Tibial artery (tissue), 4 donors: ENCODE measurements around the gene ZNF524.

Source experiments
- DNase-seq, 2 donors: peaks; one replicate each; pipeline ENCODE4 v3.0.0-alpha.2; 2019
- H3K27ac ChIP-seq, 2 donors: fragments of 200-600 bp; sonication (generic) in 1 of 2; 1 replicate in 1 of 2; 2 replicates in 1 of 2; pipeline ENCODE4 v1.5.1; 2018 to 2019; ENCODE audit warnings: mild to moderate bottlenecking in 1 of 2
- H3K27me3 ChIP-seq, 2 donors: fragments of 200-600 bp; sonication (generic) in 1 of 2; one replicate each; pipeline versions ENCODE4 v1.5.1 to v1.6.0; 2016 to 2019
- H3K36me3 ChIP-seq, 3 donors: fragments of 200-600 bp; sonication (generic) in 2 of 3; one replicate each; pipeline ENCODE4 v1.5.1; 2016 to 2019; ENCODE audit warnings: mild to moderate bottlenecking in 2 of 3
- H3K4me1 ChIP-seq, 4 donors: fragments of 200-600 bp; sonication (generic) in 2 of 4; 1 replicate in 3 of 4; 2 replicates in 1 of 4; pipeline ENCODE4 v1.5.1; 2016 to 2019
- H3K4me3 ChIP-seq, 2 donors: fragments of 200-600 bp; sonication (generic) in 1 of 2; 1 replicate in 1 of 2; 2 replicates in 1 of 2; pipeline ENCODE4 v1.5.1; 2018 to 2019; ENCODE audit warnings: mild to moderate bottlenecking in 2 of 2
- H3K9me3 ChIP-seq, 3 donors: fragments of 200-600 bp; sonication (generic) in 1 of 3; one replicate each; pipeline ENCODE4 v1.5.1; 2016 to 2019
- intact Hi-C: fragments of 100-400 bp; cut with DNase I; formaldehyde crosslinking; loops from one replicate; pipeline ENCODE4 v1.15.0; 2023; ENCODE audit warnings: low total_unique reads
- TF ChIP-seq, protein P1 (sequence below), 2 experiments: fragments of 200-600 bp in 1 of 2; fragments of 450-650 bp in 1 of 2; IDR thresholded peaks; one replicate each; pipeline ENCODE4 v1.5.1; 2017 to 2019; ENCODE audit warnings: antibody characterized with exemption in 2 of 2, mild to moderate bottlenecking in 1 of 2, moderate library complexity in 1 of 2

Gene ZNF524

DNA sequence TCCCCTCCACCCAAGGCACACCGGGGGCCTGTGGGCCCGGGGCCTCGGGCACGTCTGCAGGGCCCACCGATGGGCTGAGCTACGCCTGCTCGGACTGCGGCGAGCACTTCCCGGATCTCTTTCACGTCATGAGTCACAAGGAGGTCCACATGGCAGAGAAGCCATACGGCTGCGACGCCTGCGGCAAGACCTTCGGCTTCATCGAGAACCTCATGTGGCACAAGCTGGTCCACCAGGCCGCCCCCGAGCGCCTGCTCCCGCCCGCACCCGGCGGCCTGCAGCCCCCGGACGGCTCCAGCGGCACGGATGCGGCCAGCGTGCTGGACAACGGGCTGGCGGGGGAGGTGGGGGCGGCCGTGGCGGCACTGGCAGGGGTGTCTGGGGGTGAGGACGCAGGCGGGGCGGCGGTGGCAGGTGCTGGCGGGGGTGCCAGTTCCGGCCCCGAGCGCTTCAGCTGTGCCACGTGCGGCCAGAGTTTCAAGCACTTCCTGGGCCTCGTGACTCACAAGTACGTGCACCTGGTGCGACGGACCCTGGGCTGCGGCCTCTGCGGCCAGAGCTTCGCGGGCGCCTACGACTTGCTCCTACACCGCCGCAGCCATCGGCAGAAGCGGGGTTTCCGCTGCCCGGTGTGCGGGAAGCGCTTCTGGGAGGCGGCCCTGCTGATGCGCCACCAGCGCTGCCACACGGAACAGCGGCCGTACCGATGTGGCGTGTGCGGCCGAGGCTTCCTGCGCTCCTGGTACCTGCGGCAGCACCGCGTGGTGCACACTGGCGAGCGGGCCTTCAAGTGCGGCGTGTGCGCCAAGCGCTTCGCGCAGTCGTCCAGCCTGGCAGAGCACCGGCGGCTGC is 15.7 kb downstream of the ZNF524 start:
- intact Hi-C loops: no loop called here
- no peak for DNase-seq
- H3K27ac ChIP-seq: no peak overlapping the region
- peaks cover 26 to 63% (median 40%) of the 10 kb centered on the region in 3 donors for H3K36me3 ChIP-seq
- H3K4me1 ChIP-seq: peaks cover 0 to 11% (median 3%) of the 10 kb centered on the region in 4 donors
- H3K4me3 ChIP-seq: no peak overlapping the region
- H3K9me3 ChIP-seq: no peaks in the 10 kb centered on the region
- H3K27me3 ChIP-seq: no peaks in the 10 kb centered on the region
- TF ChIP-seq, protein P1, sequence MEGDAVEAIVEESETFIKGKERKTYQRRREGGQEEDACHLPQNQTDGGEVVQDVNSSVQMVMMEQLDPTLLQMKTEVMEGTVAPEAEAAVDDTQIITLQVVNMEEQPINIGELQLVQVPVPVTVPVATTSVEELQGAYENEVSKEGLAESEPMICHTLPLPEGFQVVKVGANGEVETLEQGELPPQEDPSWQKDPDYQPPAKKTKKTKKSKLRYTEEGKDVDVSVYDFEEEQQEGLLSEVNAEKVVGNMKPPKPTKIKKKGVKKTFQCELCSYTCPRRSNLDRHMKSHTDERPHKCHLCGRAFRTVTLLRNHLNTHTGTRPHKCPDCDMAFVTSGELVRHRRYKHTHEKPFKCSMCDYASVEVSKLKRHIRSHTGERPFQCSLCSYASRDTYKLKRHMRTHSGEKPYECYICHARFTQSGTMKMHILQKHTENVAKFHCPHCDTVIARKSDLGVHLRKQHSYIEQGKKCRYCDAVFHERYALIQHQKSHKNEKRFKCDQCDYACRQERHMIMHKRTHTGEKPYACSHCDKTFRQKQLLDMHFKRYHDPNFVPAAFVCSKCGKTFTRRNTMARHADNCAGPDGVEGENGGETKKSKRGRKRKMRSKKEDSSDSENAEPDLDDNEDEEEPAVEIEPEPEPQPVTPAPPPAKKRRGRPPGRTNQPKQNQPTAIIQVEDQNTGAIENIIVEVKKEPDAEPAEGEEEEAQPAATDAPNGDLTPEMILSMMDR (IDR thresholded peaks at IDR 0.05): no peak

DNA sequence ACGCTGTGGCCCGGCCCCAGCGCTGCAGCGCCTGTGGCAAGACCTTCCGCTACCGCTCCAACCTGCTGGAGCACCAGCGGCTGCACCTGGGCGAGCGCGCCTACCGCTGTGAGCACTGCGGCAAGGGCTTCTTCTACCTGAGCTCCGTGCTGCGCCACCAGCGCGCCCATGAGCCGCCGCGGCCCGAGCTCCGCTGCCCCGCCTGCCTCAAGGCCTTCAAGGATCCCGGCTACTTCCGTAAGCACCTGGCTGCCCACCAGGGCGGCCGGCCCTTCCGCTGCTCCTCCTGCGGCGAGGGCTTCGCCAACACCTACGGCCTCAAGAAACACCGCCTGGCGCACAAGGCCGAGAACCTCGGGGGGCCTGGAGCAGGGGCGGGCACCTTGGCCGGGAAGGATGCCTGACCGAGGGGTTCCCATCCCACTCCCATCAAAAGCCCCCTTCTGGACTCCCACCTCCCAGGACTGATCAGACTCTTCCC is 16.3 kb downstream of the ZNF524 start:
- peaks cover 26 to 64% (median 43%) of the 10 kb centered on the region in 3 donors for H3K36me3 ChIP-seq
- H3K27me3 ChIP-seq: no peaks in the 10 kb centered on the region
- no peak for DNase-seq
- no peak overlapping the region for H3K27ac ChIP-seq
- H3K9me3 ChIP-seq: no peaks in the 10 kb centered on the region
- TF ChIP-seq, protein P1 (IDR thresholded peaks at IDR 0.05): no peak
- intact Hi-C loops: no loop called here
- H3K4me3 ChIP-seq: no peak overlapping the region
- peaks cover 0 to 5% (median 2%) of the 10 kb centered on the region in 4 donors for H3K4me1 ChIP-seq

DNA sequence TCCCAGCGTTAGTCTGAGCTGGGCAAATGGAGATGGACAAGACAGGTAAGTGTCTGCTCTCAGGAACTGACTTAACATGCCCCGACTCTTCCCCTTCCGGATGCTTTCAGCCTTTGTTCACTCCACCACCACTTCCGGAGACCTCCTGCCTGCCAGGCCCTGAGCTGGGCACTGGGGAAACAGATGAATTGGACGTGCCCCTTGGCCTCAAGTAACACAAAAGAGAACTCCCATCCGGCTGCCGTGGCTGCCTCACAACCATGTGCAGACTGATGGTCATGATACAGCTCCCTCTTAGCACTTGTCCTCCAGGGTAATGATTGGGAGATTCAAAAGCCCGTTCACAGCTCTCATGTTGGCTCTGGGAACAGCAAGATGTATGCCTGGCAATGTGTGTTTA is 17.3 kb downstream of the ZNF524 start:
- no peaks in the 10 kb centered on the region for H3K9me3 ChIP-seq
- H3K4me1 ChIP-seq: no peaks in the 10 kb centered on the region
- no peaks in the 10 kb centered on the region for H3K27me3 ChIP-seq
- intact Hi-C loops: no loop called here
- DNase-seq: no peak
- TF ChIP-seq, protein P1 (IDR thresholded peaks at IDR 0.05): no peak
- H3K4me3 ChIP-seq: no peak overlapping the region
- H3K36me3 ChIP-seq: peaks cover 32 to 69% (median 50%) of the 10 kb centered on the region in 3 donors
- no peak overlapping the region for H3K27ac ChIP-seq

DNA sequence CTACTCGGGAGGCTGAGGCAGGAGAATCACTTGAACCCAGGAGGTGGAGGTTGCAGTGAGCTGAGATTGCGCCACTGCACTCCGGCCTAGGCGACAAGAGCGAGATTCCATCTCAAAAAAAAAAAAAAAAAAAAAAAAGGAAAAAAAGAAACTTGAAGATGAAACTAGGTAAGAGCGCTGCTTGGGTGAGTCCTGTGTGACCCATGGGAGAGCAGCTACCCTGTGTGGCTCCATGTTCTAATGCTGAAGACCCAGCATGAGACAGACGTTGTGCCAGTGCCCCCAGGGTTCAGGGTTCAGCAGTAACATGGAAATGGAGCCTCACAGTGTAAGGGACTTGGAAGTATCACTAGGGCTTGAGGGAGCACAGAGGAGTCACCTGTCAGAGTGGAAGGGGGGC is 18.3 kb downstream of the ZNF524 start:
- no peak for DNase-seq
- TF ChIP-seq, protein P1 (IDR thresholded peaks at IDR 0.05): no peak
- intact Hi-C loops: no loop called here
- Histone ChIP-seq H3K27me3 (no peaks in the 10 kb centered on the region), H3K4me1 (peaks cover 0 to under 1% (median under 1%) of the 10 kb centered on the region in 4 donors), H3K4me3 (no peak overlapping the region), H3K9me3 (no peaks in the 10 kb centered on the region), H3K36me3 (peaks cover 32 to 69% (median 50%) of the 10 kb centered on the region in 3 donors), H3K27ac (no peak overlapping the region)

DNA sequence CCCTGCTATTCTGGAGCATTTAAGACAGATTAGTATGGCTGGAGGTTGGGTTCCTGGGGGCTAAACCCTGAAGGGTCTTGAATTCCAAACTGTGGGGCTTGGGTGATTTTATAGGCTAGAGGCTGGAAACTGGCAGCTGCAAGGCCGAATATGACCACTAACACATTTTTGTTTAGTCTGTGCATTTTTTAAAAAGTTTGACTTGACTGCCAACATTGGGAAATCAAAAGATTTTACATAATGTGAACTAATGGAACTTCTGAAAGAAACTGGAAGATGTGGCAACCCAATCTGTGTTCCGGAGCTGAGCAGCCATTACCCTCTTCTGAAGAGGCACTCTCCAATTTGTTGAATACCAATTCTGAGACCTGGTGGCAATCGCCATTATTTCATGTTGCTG is 19.2 kb downstream of the ZNF524 start:
- TF ChIP-seq, protein P1 (IDR thresholded peaks at IDR 0.05): no peak
- Histone ChIP-seq H3K4me3 (no peak overlapping the region), H3K36me3 (peaks cover 32 to 61% (median 43%) of the 10 kb centered on the region in 3 donors), H3K4me1 (peaks cover 0 to 7% (median 3%) of the 10 kb centered on the region in 4 donors), H3K9me3 (no peaks in the 10 kb centered on the region), H3K27me3 (no peaks in the 10 kb centered on the region), H3K27ac (no peak overlapping the region)
- no peak for DNase-seq
- intact Hi-C loops: no loop called here
